Body of pancreas (tissue), 4 donors: ENCODE measurements around the gene DNAH10. TPM values are rescaled to one million over a fixed set of nuclear protein-coding genes. Genes with fewer than 3 reads are reported as not detected.

Experiments used
- ATAC-seq: fragments of 150-250 bp; one replicate; pipeline ENCODE4 v1.9.1; 2016
- DNase-seq, 4 donors: peaks; one replicate each; pipeline ENCODE4 v3.0.0-alpha.2; 2019
- H3K27ac ChIP-seq, 4 donors: fragments of 200-600 bp; sonication (generic); 1 replicate in 3 of 4; 2 replicates in 1 of 4; pipeline versions ENCODE4 v1.5.1 to v1.6.1; 2016 to 2019; ENCODE audit warnings: mild to moderate bottlenecking in 1 of 4, mixed read lengths in 1 of 4, moderate library complexity in 1 of 4
- H3K27me3 ChIP-seq, 2 donors: fragments of 200-600 bp; sonication (generic); one replicate each; pipeline ENCODE4 v1.6.0; 2016; ENCODE audit warnings: mild to moderate bottlenecking in 1 of 2
- H3K36me3 ChIP-seq, 2 donors: fragments of 200-600 bp; sonication (generic); replicated peaks in 1 of 2; 2 replicates each; pipeline ENCODE4 v1.5.1; 2016; ENCODE audit warnings: low read depth in 2 of 2; ENCODE audit not compliant: insufficient read depth in 1 of 2
- H3K4me1 ChIP-seq: fragments of 200-600 bp; sonication (generic); one replicate; pipeline ENCODE4 v1.6.0; 2016
- H3K4me3 ChIP-seq, 2 donors: fragments of 200-600 bp; sonication (generic); 1 replicate in 1 of 2; 2 replicates in 1 of 2; pipeline ENCODE4 v1.5.1; 2016 to 2019
- H3K9me3 ChIP-seq, 3 donors: fragments of 200-600 bp; sonication (generic); 1 replicate in 2 of 3; 2 replicates in 1 of 3; pipeline ENCODE4 v1.5.1; 2016
- POLR2A ChIP-seq, 3 donors: fragments of 450-650 bp; IDR thresholded peaks; one replicate each; pipeline ENCODE4 v1.6.1; 2016; ENCODE audit warnings: antibody characterized with exemption in 3 of 3, mild to moderate bottlenecking in 2 of 3
- WGBS, 2 donors: methylation state at CpG; one replicate each; pipeline ENCODE4 v1.1.5; 2017; 5-methylcytosine and 5-hydroxymethylcytosine counted together
- intact Hi-C: fragments of 100-400 bp; cut with DNase I; formaldehyde crosslinking; loops from one replicate; pipeline ENCODE4 v1.15.1; 2023
- total RNA-seq, 2 donors: library from RNA; depleted of rRNA; stranded (reverse); fragments of >200 nt; gene quantifications; one replicate each; pipeline ENCODE4 v1.1.0, GENCODE V29; 2016
- TF ChIP-seq, protein P1 (sequence below), 7 experiments: fragments of 450-650 bp in 4 of 7; fragments of 200-600 bp in 3 of 7; sonication (generic) in 3 of 7; IDR thresholded peaks; one replicate each; pipeline ENCODE4 v1.5.1; 2016 to 2019; ENCODE audit warnings: antibody characterized with exemption in 7 of 7

The DNAH10 gene
- total RNA-seq, 2 donors from 2014 or later: 0.26 TPM; not detected in 1

DNA sequence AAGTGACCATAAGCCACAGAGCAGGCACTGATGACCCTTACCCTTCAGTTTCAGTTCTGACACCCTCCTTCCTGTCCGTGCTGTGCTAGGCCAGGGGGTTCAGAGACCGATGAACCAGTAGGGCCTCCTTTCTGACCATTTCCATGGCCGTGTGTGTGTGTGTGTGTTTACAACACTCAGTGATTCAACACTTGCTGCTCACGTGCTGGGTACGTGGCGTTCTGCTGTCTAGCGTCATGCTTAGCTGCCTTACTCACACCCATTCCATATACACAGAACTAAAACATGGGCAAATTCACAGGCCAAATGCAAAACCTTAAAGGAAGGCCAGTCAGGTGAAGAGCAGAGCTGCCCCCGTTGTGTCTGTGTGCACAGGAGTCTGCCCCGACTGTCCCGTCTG, 67.5 kb downstream of the DNAH10 start:
- DNase-seq (no peak), ATAC-seq (no peak)
- no peaks in the 10 kb centered on the region for H3K36me3 ChIP-seq
- no peaks in the 10 kb centered on the region for H3K4me1 ChIP-seq
- TF ChIP-seq, protein P1, sequence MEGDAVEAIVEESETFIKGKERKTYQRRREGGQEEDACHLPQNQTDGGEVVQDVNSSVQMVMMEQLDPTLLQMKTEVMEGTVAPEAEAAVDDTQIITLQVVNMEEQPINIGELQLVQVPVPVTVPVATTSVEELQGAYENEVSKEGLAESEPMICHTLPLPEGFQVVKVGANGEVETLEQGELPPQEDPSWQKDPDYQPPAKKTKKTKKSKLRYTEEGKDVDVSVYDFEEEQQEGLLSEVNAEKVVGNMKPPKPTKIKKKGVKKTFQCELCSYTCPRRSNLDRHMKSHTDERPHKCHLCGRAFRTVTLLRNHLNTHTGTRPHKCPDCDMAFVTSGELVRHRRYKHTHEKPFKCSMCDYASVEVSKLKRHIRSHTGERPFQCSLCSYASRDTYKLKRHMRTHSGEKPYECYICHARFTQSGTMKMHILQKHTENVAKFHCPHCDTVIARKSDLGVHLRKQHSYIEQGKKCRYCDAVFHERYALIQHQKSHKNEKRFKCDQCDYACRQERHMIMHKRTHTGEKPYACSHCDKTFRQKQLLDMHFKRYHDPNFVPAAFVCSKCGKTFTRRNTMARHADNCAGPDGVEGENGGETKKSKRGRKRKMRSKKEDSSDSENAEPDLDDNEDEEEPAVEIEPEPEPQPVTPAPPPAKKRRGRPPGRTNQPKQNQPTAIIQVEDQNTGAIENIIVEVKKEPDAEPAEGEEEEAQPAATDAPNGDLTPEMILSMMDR (IDR thresholded peaks at IDR 0.05): no peak
- TF ChIP-seq POLR2A (IDR thresholded peaks at IDR 0.05): no peak
- no peak overlapping the region for H3K27ac ChIP-seq
- no peak overlapping the region for H3K4me3 ChIP-seq
- WGBS, 2 donors: 81 to 84% methylated on average over 10 of the region's 10 CpGs
- no peaks in the 10 kb centered on the region for H3K27me3 ChIP-seq
- intact Hi-C loops: no loop called here
- H3K9me3 ChIP-seq: no peaks in the 10 kb centered on the region

DNA sequence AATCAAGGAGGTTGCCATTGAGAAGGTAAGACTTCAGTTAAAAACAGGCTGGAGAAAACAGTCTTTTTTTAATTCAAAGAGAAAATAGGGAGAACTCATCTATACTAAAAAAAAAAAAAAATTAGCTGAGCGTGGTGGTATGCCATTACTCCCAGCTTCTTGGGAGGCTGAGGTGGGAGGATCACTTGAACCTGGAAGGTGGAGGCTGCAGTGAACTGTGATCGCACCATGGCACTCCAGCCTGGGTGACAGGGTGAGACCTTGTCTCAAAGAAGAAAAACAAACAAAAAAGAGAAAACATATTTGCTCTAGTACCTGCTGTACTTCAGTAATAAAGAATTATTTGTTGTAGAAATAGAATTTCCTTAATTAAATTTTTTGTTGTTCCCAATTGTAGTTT, 68.6 kb downstream of the DNAH10 start:
- H3K9me3 ChIP-seq: no peaks in the 10 kb centered on the region
- H3K27me3 ChIP-seq: no peaks in the 10 kb centered on the region
- no peaks in the 10 kb centered on the region for H3K36me3 ChIP-seq
- no peak overlapping the region for H3K4me3 ChIP-seq
- WGBS, 2 donors: 78 to 89% methylated on average over 2 of the region's 2 CpGs
- ATAC-seq (no peak), DNase-seq (no peak)
- H3K4me1 ChIP-seq: no peaks in the 10 kb centered on the region
- H3K27ac ChIP-seq: no peak overlapping the region
- intact Hi-C loops: no loop called here
- no peak for TF ChIP-seq POLR2A (IDR thresholded peaks at IDR 0.05)

DNA sequence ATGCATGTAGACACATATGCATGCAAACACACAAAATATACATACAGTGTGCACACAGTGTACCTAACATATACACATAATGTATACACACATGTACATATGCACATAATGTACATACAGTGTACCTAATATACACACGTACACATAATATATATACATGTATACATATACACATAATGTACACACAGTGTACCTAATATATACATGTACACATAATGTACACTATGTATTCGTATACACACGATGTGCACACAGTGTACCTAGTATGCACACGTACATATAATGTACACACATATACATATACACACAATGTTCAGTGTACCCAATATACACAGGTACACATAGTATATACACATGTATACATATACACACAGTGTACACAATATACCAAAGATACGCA, 70.0 kb downstream of the DNAH10 start:
- no peak overlapping the region for H3K4me3 ChIP-seq
- no peaks in the 10 kb centered on the region for H3K4me1 ChIP-seq
- no peak for DNase-seq
- H3K27ac ChIP-seq: no peak overlapping the region
- WGBS, 2 donors: 87 to 91% methylated on average over 5 of the region's 5 CpGs
- TF ChIP-seq, protein P1 (IDR thresholded peaks at IDR 0.05): no peak
- TF ChIP-seq POLR2A (IDR thresholded peaks at IDR 0.05): no peak
- H3K36me3 ChIP-seq: no peaks in the 10 kb centered on the region
- intact Hi-C loops: no loop called here
- H3K9me3 ChIP-seq: no peaks in the 10 kb centered on the region
- no peak for ATAC-seq
- no peaks in the 10 kb centered on the region for H3K27me3 ChIP-seq

DNA sequence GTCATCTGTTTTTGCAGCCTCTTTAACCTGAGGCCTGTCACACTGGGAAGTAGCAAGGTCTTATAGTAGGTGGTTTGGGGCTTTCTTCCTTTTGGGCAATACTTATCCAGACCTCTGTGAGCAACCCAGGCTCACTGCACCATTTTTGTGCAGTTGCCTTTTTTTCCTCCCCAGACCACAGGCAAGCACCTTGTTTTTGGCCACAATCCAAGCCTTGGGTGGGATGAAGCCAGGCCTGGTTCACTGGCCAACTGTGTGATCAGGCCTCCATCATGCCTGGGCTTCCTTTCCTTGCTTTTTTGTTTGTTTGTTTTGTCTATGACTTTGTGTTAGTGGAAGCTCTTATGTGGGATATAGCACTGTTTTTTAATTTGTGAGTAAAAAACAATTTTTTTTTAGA, 71.7 kb downstream of the DNAH10 start:
- Histone ChIP-seq H3K9me3 (no peaks in the 10 kb centered on the region), H3K27ac (no peak overlapping the region), H3K4me3 (no peak overlapping the region), H3K27me3 (no peaks in the 10 kb centered on the region), H3K4me1 (no peaks in the 10 kb centered on the region), H3K36me3 (no peaks in the 10 kb centered on the region)
- DNase-seq (no peak), ATAC-seq (no peak)
- no peak for TF ChIP-seq POLR2A (IDR thresholded peaks at IDR 0.05)
- TF ChIP-seq, protein P1 (IDR thresholded peaks at IDR 0.05): no peak
- intact Hi-C loops: no loop called here

DNA sequence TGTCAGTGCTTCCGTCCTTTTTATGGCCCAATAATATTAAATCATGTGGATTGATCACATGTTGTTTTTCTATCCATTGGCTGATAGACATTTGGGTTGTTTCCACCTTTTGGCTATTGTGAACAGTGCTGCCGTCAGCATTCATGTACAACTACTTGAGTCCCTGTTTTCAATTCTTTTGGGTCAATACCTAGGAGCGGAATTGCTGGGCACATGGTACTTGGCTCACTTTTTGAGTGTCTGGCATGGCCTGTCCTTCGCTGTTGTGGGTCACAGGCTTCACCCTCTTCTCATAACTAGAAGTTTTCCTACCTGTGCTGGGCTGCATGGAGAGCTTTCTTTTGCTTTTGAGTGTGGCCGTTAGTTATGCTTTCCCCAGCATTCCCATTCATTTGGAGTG, 72.7 kb downstream of the DNAH10 start:
- intact Hi-C loops: no loop called here
- DNase-seq (no peak), ATAC-seq (no peak)
- Histone ChIP-seq H3K36me3 (no peaks in the 10 kb centered on the region), H3K4me3 (no peak overlapping the region), H3K9me3 (no peaks in the 10 kb centered on the region), H3K4me1 (no peaks in the 10 kb centered on the region), H3K27me3 (no peaks in the 10 kb centered on the region), H3K27ac (no peak overlapping the region)
- WGBS, 2 donors: 84 to 87% methylated on average over 5 of the region's 5 CpGs
- TF ChIP-seq, protein P1 (IDR thresholded peaks at IDR 0.05): no peak
- TF ChIP-seq POLR2A (IDR thresholded peaks at IDR 0.05): no peak
